GM12801 (cell line): ENCODE results near the gene SNCG.

Experiments
- TF ChIP-seq, protein P1 (sequence below): IDR thresholded peaks from one replicate; pipeline ENCODE4 v1.5.1; 2011; ENCODE audit warnings: control low read depth; ENCODE audit not compliant: insufficient read length; ENCODE audit errors: extremely low read depth

Gene SNCG

DNA sequence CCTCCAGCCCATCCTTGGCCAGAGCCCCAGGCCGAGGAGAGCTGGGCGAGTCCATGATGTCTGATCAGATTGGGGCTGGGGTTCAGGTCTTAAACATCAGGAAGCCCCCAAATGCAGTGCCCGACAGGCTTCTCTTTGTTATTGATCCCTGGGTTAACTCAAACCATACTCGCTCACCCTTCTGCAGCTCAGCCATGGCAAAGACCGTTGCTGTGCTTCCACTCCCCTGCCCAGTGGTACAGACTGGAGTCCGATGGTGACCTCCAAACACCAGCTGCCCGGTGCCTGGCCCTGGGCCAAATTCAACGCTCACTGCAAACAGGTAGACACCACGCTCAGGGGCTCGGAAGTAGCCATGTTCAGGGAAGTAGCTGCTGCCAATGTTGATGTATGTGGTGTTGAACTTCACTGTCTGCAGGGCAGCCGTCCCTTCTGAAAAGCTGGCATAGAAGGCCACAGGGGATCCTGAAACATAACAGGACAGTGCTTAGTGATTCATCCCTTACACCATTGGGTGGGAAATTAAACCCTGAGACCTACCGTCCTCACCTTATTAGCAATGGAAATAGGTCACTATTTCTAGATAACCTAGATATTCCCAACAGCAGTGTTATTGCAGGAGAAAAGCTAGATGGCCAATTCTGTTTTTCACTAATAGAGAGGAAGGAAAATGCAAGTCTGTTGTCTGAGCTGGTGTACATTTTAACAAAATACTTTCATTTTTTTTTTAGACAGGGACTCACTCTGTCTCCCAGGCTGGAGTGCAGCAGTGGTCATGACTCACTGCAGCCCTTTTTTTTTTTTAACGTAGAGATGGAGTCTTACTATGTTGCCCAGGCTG, 21.5 kb upstream of the SNCG start:
- TF ChIP-seq, protein P1, sequence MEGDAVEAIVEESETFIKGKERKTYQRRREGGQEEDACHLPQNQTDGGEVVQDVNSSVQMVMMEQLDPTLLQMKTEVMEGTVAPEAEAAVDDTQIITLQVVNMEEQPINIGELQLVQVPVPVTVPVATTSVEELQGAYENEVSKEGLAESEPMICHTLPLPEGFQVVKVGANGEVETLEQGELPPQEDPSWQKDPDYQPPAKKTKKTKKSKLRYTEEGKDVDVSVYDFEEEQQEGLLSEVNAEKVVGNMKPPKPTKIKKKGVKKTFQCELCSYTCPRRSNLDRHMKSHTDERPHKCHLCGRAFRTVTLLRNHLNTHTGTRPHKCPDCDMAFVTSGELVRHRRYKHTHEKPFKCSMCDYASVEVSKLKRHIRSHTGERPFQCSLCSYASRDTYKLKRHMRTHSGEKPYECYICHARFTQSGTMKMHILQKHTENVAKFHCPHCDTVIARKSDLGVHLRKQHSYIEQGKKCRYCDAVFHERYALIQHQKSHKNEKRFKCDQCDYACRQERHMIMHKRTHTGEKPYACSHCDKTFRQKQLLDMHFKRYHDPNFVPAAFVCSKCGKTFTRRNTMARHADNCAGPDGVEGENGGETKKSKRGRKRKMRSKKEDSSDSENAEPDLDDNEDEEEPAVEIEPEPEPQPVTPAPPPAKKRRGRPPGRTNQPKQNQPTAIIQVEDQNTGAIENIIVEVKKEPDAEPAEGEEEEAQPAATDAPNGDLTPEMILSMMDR, result no peak

DNA sequence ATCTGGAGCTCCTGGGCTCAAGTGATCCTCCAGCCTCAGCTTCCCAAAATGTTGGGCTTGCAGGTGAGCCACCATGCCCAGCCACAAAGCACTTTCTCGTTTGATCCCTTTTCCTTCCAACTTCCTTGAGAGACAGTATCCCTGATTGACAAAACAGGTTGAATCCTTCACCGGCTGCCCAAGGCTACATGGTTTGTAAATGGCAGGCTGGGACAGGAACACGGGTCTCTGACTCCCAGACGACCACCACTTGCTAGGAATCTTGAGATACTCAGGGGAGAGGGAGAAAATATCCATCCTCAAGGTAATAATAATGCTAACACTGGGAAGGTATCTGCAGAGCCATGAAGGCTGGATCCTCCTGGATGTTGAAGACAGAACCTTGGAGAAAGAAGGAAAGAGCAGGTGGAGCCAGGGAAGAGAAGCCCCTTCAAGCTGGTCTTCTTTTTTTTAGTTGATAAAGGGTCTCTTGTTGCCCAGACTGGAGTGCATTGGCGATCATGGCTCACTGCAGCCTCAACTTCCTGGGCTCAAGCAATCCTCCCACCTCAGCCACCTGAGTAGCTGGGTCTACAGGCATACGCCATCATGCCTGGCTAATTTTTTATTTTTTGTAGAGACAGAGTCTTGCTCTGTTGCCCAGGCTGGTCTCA, 20.8 kb upstream of the SNCG start:
- TF ChIP-seq, protein P1, result no peak

GRCh38 chr10:86938260-86938659, 20.1 kb upstream of the SNCG start:
- TF ChIP-seq, protein P1, result no peak

DNA sequence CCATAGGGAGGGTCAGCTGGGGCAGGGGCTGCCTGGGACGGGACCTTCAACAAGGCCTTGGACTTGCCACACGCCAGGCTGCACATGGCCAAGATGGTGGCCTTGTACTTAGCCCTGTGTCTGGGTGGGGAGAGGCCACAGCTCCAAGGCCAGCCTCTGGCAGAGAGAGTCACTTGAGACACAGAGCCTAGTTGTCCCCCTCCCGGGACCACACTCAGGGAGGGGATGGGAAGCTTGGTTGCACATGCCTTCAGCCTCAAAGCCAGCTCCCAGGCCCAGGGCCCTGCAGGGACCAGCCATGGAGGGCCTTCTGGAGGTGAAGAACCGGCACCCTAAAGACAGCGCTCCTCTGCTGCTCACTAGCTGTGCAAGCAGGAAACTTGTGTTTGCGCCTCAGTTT, 17.7 kb upstream of the SNCG start:
- TF ChIP-seq, protein P1, result no peak

GRCh38 chr10:86941426-86941825, 17.0 kb upstream of the SNCG start:
- TF ChIP-seq, protein P1, result no peak

- TF ChIP-seq, protein P1, result no peak
These were observed 16.4 kb upstream of the SNCG start for GRCh38 chr10:86941991-86942421.

- TF ChIP-seq, protein P1, result no peak
These were observed 15.7 kb upstream of the SNCG start for GRCh38 chr10:86942441-86943315.
